HCT116 (cell line): Measurements from ENCODE around the gene OBSL1.

ENCODE experiments used
- EZH2 ChIP-seq: fragments of 200-600 bp; sonication (generic); IDR thresholded peaks from 2 replicates; pipeline ENCODE4 v1.6.1; 2017; ENCODE audit warnings: antibody characterized with exemption, mixed run types
- POLR2AphosphoS5 ChIP-seq: IDR thresholded peaks from 2 replicates; pipeline ENCODE4 v1.6.1; 2011; ENCODE audit warnings: mild to moderate bottlenecking, low read depth, low read length, moderate library complexity
- TF ChIP-seq, protein P1 (sequence below), 3 experiments: fragments of 200-600 bp in 1 of 3; sonication (generic) in 1 of 3; IDR thresholded peaks in 2 of 3; conservative IDR thresholded peaks in 1 of 3; 2 replicates each; pipeline ENCODE4 v1.5.1; 2012 to 2017; ENCODE audit warnings: low read depth in 2 of 3, low read length in 2 of 3, antibody characterized with exemption in 1 of 3, borderline replicate concordance in 1 of 3, control low read depth in 1 of 3, mild to moderate bottlenecking in 1 of 3, mixed read lengths in 1 of 3, mixed run types in 1 of 3, moderate library complexity in 1 of 3; ENCODE audit not compliant: insufficient read depth in 1 of 3

- TF ChIP-seq, protein P1, sequence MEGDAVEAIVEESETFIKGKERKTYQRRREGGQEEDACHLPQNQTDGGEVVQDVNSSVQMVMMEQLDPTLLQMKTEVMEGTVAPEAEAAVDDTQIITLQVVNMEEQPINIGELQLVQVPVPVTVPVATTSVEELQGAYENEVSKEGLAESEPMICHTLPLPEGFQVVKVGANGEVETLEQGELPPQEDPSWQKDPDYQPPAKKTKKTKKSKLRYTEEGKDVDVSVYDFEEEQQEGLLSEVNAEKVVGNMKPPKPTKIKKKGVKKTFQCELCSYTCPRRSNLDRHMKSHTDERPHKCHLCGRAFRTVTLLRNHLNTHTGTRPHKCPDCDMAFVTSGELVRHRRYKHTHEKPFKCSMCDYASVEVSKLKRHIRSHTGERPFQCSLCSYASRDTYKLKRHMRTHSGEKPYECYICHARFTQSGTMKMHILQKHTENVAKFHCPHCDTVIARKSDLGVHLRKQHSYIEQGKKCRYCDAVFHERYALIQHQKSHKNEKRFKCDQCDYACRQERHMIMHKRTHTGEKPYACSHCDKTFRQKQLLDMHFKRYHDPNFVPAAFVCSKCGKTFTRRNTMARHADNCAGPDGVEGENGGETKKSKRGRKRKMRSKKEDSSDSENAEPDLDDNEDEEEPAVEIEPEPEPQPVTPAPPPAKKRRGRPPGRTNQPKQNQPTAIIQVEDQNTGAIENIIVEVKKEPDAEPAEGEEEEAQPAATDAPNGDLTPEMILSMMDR (IDR thresholded peaks at IDR 0.05 in 2 of 3, conservative IDR thresholded peaks at IDR 0.05 in 1 of 3; ENCODE audit: borderline replicate concordance in 1 of 3, insufficient read depth in 1 of 3, low read depth in 2 of 3, low read length in 2 of 3), result no peak
- TF ChIP-seq EZH2 (no peak), POLR2AphosphoS5 (no peak)
Observed at GRCh38 chr2:219576505-219577388, 5.4 kb upstream of the OBSL1 start.
